HG03025 (cell line): Measurements from ENCODE around the gene UQCC2.

ENCODE experiments used
- ATAC-seq: cut with Tn5 transposase; IDR thresholded peaks from one replicate; pipeline ENCODE4 v1.9.1; 2021; ENCODE audit warnings: mild to moderate bottlenecking, moderate library complexity; ENCODE audit not compliant: unreplicated experiment, low FRiP score

UQCC2 gene

GRCh38 chr6:33744895-33745546 lies 33.5 kb upstream of the UQCC2 start:
- no peak for ATAC-seq

- ATAC-seq, result no peak
Measured at GRCh38 chr6:33744001-33744848, 32.7 kb upstream of the UQCC2 start.

DNA sequence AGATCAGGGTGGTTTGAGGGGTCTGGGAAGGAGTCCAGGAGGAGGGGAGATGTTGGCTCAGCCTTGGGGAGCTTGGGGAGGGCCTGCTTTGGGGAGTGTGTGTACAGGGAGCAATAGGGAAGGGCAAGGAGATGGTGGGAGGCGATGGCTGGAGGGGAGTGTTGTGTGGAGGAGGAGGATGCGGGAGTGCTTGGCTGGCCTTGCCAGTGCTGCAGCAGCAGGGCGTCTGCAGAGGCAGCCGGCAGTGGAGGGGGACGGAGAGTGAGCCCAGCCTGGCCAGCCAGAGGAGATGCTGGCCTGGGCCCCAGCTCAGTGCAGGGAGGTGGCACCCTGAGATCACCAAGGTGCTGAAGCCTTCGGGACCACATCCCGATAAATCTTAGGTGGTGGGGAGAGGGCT lies 31.3 kb upstream of the UQCC2 start:
- ATAC-seq, result no peak

GRCh38 chr6:33742092-33742491 lies 30.6 kb upstream of the UQCC2 start:
- no peak for ATAC-seq

DNA sequence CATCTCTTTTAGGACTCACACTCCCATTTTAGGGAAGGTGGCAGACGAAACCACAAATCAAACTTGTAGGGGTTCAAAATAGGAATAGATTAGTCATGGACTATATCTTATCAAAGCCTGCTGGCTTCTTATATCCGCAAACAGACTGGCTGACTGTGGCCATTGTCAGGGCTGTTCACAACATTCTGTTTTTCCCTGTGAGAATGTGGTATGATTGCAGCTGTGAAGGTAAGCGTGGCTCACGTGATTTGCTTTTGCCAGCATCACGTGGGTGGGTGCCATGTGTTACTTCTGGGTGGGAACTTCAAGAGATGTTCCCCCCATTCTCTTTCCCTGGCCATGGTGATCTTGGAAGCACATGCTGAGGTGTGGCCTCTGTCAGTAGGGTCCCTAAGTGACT lies 29.3 kb upstream of the UQCC2 start:
- ATAC-seq, result no peak

GRCh38 chr6:33740204-33740608 lies 28.7 kb upstream of the UQCC2 start:
- no peak for ATAC-seq

DNA sequence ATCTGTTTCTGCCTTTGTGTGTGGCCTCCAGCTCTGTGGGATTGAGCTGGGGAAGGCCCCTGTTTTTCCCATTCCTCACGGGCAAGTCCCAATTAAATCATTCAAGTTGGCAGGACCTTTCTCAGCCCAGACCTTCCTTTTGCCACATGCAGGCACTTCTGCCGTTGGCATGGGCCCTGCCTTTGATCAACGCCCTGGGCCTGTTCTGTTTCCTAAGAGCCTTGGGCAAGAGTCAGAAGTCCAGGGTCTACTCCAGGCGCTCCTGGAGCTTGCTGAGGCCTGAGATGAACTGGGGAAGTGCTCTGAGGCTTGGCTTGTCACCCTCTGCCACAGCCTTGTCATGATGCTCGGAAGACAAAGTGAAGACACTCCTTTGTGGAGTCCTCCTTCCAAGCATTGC lies 28.1 kb upstream of the UQCC2 start:
- no peak for ATAC-seq

- no peak for ATAC-seq
Measured at GRCh38 chr6:33738879-33739278, 27.4 kb upstream of the UQCC2 start.

GRCh38 chr6:33738153-33738552 lies 26.7 kb upstream of the UQCC2 start:
- no peak for ATAC-seq

GRCh38 chr6:33737267-33738026 lies 25.9 kb upstream of the UQCC2 start:
- ATAC-seq, result no peak

GRCh38 chr6:33735216-33735615 lies 23.7 kb upstream of the UQCC2 start:
- no peak for ATAC-seq

DNA sequence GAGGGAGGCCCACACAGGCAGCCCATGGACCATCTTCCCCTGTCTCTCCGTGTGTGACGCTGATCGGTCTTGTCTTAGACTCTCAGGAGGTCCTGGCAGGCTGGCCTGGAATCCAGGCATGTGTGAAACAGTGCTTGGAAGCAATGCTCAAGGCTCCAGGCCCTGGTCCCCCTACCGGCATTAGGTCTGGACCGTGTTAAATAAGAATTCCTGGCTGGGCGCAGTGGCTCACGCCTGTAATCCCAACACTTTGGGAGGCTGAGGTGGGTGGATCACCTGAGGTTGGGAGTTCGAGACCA lies 22.2 kb upstream of the UQCC2 start:
- no peak for ATAC-seq

- ATAC-seq, result no peak
Measured at GRCh38 chr6:33732817-33733708, 21.6 kb upstream of the UQCC2 start.

- no peak for ATAC-seq
Measured at GRCh38 chr6:33732385-33732784, 20.9 kb upstream of the UQCC2 start.

DNA sequence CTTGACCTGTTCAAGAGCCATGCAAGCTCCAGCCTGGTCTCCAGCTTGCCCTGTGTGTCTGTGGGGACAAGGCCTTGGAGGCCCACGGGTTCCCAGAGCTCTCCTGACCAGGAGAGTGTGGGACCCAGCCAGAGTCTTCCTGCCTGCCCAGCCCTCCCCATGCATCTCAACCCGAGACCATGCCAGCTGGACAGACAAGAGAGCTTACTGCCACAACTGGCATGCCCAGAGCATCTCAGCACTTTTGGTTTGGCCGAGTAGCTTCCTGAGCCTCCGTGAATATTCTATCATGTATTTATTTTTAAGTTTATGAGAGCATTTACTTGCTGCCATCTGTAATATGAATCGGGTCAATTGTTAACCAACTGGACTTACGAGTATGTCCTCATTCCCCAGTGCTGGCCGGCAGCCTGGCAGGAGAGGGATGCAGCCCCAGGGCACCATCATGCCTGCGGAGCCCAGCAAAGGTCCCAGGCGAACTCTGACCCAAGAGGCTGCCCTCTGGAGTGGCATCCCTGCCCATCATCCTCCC lies 20.3 kb upstream of the UQCC2 start:
- ATAC-seq, result no peak

DNA sequence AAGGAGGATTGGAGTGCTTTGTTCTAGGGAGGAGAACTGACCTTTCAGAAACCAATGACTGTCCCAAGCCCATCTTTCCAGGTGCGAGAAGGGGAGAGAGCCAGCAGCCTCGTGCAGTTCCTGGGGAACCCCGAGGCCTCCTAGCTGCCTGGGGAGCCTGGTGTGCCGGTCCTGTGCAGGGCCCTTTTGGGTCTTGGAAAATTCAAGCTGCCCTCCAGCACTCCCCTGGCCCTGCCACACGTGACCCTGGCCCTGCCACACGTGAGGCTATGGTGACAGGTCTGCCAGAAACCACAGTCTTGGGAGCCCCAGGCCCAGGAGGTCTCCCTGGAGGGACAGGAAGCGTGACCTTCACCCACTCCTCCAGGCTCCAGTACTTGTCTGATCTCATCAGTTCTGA lies 19.5 kb upstream of the UQCC2 start:
- ATAC-seq, result no peak

DNA sequence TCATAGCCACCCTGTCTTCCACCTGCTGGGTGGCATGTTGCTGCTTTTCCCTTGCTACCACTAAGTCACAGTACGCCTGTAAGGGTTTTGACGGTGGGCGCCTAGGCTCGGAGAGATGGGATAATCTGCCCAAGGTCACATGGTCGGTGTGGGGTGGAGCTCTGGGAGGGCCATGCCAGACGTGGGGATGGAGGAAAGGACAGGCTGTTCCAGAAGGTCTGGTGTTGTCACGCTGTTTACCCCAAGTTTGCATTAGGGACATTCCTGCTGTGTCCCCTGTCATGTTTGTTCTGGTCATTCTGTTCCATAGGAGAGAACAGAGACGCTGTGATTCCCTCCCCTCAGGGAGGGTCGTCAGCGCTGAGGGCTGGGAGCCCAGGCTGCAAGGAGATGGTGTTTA lies 19.1 kb upstream of the UQCC2 start:
- no peak for ATAC-seq

DNA sequence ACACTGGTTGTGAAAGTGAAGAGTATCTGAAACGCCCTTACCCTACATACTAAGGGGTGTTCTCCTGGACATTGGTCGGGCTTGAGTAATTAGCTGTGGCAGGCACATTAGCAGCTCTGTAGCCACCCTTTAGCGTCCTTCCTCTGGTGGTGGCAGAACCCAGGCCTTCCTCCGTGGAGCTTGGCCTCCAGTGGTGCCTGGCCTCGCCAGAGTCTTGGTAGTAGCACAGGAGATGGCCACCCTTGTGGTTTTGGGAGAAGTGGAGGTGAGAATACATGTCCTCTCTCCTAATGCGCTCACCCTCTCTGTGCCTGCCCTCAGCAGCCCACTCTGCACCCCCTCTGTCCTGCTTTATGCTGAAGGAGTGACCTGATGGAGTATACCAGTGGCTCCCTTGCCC lies 17.6 kb upstream of the UQCC2 start:
- no peak for ATAC-seq

GRCh38 chr6:33728438-33728837 lies 16.9 kb upstream of the UQCC2 start:
- no peak for ATAC-seq

DNA sequence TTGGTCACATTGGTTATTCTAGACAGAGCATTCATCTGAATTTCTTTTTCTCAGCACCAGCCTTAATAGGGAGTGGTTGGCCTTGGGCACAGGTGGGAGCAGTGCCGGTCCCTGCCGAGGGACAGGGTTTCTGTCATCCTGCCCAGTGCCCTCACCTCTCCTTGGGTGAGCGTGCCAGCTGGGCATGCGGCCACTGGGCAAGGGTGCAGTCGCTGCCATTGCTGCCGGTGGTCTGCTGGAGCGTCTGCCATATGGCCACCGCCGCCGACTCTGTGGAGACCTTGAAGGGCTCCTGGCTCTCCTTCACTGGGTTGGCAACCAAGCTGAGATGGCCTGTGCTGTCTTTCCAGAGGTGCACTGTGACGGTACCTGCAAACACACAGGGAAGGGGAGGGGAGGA lies 16.4 kb upstream of the UQCC2 start:
- ATAC-seq, result no peak
